MCF 10A (cell line): Measurements from ENCODE around the gene BAZ1B. TPM values are rescaled to one million over a fixed set of nuclear protein-coding genes. Genes with fewer than 3 reads are reported as not detected.
"Not testable (repeated sequence)": the region's sequence is repeated elsewhere in the genome, so short reads cannot be mapped to it uniquely, and the experiment has no call there.

ENCODE experiments used
- BruUV-seq: library from RNA; stranded (reverse); fragments of 400-500 nt; replicated peaks from 2 replicates; lab custom pipeline; 2021; lab: Mats Ljungman, UMichigan
- CTCF ChIA-PET: fragments of 300-600 bp; sonication (Branson Sonifier 250); formaldehyde crosslinking; extraction: SDS; loops from one replicate; lab custom pipeline; 2021; ENCODE audit warnings: antibody characterized with exemption, inconsistent platforms; lab: Yijun Ruan, JAX
- POLR2A ChIA-PET: fragments of 300-600, 350-650 bp; sonication (Branson Sonifier 250); formaldehyde crosslinking; extraction: SDS; loops from one replicate; lab custom pipeline; 2020; ENCODE audit warnings: antibody characterized with exemption, inconsistent platforms; lab: Yijun Ruan, JAX
- DNase-seq: peaks from one replicate; pipeline ENCODE4 v3.0.0-alpha.2; 2018; ENCODE audit not compliant: unreplicated experiment
- H3K27ac Mint-ChIP-seq: one replicate; pipeline ENCODE4 v1.8.0; 2022; ENCODE audit warnings: mild to moderate bottlenecking, low read depth, mixed read lengths; ENCODE audit not compliant: unreplicated experiment
- H3K27me3 Mint-ChIP-seq: one replicate; pipeline ENCODE4 v1.8.0; 2022; ENCODE audit warnings: mixed read lengths; ENCODE audit not compliant: insufficient read depth, unreplicated experiment
- H3K36me3 Mint-ChIP-seq: one replicate; pipeline ENCODE4 v1.8.0; 2022; ENCODE audit warnings: mild to moderate bottlenecking, moderate library complexity, mixed read lengths; ENCODE audit not compliant: insufficient read depth, unreplicated experiment
- H3K4me1 Mint-ChIP-seq: one replicate; pipeline ENCODE4 v1.8.0; 2022; ENCODE audit warnings: mixed read lengths; ENCODE audit not compliant: insufficient read depth, unreplicated experiment
- H3K4me3 Mint-ChIP-seq: one replicate; pipeline ENCODE4 v1.8.0; 2022; ENCODE audit warnings: mild to moderate bottlenecking, moderate library complexity, mixed read lengths; ENCODE audit not compliant: unreplicated experiment
- H3K9me3 Mint-ChIP-seq: one replicate; pipeline ENCODE4 v1.8.0; 2022; ENCODE audit warnings: mixed read lengths; ENCODE audit not compliant: unreplicated experiment
- CTCF ChIP-seq: fragments of 200-600 bp; IDR thresholded peaks from one replicate; pipeline ENCODE4 v1.8.0; 2022; ENCODE audit warnings: antibody characterized with exemption, mild to moderate bottlenecking; ENCODE audit not compliant: unreplicated experiment
- intact Hi-C: fragments of 100-400 bp; cut with micrococcal nuclease; formaldehyde crosslinking; loops from 2 replicates; pipeline ENCODE4 v1.14.1; 2022
- total RNA-seq: library from RNA; stranded (reverse); gene quantifications from 2 replicates; pipeline ENCODE4 v1.2.3, GENCODE V29; 2022

Gene BAZ1B
- total RNA-seq, 1 experiment from 2014 or later: 86.7 TPM

DNA sequence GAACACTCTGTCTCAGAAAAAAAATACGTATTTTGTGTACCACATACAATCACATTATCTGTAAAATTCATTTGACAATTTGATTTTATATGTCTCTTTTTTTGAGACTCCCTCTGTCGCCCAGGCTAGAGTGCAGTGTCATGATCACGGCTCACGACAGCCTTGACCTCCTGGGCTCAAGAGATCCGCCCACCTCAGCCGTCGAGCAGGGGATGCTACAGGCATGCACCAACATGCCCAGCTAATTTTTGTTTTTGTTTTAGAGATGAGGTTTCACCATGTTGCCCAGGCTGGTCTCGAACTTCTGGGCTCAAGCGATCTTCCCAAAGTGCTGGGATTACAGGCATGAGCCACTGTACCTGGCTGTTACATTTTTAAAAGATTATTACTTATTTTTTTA, 11.6 kb upstream of the BAZ1B start:
- no TSS peak for BruUV-seq
- POLR2A ChIA-PET: interaction anchor here (0.7 to 1.4 kb wide), 2 partner anchors 13 to 16 kb away, joined by 3 read pairs; no protein-coding TSS in a partner anchor
- Mint-ChIP-seq H3K27me3 (no peaks in the 10 kb centered on the region), H3K36me3 (peaks cover 53% of the 10 kb centered on the region), H3K27ac (no peak overlapping the region), H3K4me1 (no peaks in the 10 kb centered on the region), H3K9me3 (no peaks in the 10 kb centered on the region), H3K4me3 (no peak overlapping the region)
- intact Hi-C loops: no loop called here
- TF ChIP-seq CTCF: no peak
- DNase-seq: no peak
- CTCF ChIA-PET: no interaction called here

DNA sequence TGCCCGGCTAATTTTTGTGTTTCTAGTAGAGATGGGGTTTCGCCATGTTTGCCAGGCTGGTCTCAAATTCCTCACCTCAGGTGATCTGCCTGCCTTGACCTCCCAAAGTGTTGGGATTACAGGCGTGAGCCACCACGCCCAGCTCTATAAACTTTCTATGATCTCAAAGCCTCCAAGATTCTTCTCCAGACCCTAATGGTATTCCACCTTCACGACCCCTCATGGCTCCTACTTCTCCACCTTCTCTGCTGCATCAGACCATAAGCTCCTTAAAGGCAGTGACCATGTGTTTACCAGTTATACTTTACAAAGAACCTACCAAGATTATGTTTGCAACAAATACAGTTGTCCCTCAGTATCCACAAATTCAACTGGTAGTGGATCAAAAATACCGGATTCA, 10.1 kb upstream of the BAZ1B start:
- intact Hi-C loops: no loop called here
- DNase-seq: no peak
- TF ChIP-seq CTCF: no peak
- Mint-ChIP-seq H3K4me1 (no peaks in the 10 kb centered on the region), H3K27me3 (no peaks in the 10 kb centered on the region), H3K4me3 (no peak overlapping the region), H3K36me3 (peaks cover 38% of the 10 kb centered on the region), H3K27ac (no peak overlapping the region), H3K9me3 (no peaks in the 10 kb centered on the region)
- POLR2A ChIA-PET: interaction anchor here (0.6 kb wide), 1 partner anchor 106 kb away, joined by 4 read pairs; no protein-coding TSS in a partner anchor
- BruUV-seq: no TSS peak
- CTCF ChIA-PET: interaction anchor here (0.6 kb wide), 1 partner anchor 349 kb away, joined by 3 read pairs; no protein-coding TSS in a partner anchor

DNA sequence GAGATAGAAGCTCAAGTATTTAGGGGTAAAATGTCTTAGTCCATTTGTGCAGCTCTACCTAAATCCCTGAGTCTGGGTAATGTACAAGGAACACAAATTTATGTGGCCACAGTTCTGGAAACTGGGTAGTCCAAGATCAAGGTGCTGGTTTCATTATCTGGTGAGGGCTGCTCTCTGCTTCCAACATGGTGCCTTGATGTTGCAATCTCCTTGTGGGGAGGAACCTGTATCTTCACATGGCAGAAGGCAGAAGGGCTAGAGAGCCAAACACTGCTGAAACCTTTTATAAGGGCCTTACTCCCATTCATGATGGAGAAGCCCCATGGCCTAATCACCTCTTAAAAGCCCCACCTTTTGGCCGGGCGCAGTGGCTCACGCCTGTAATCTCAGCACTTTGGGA, 8.7 kb upstream of the BAZ1B start:
- BruUV-seq: no TSS peak
- no peak overlapping the region for H3K4me3 Mint-ChIP-seq
- ChIA-PET POLR2A (interaction anchor here (0.5 to 0.6 kb wide), 2 partner anchors 8 to 207 kb away, joined by 3 to 4 read pairs; no protein-coding TSS in a partner anchor), CTCF (no interaction called here)
- intact Hi-C loops: no loop called here
- no peaks in the 10 kb centered on the region for H3K4me1 Mint-ChIP-seq
- no peaks in the 10 kb centered on the region for H3K27me3 Mint-ChIP-seq
- TF ChIP-seq CTCF: no peak
- no peak for DNase-seq
- H3K27ac Mint-ChIP-seq: no peak overlapping the region
- H3K36me3 Mint-ChIP-seq: peaks cover 24% of the 10 kb centered on the region
- no peaks in the 10 kb centered on the region for H3K9me3 Mint-ChIP-seq

DNA sequence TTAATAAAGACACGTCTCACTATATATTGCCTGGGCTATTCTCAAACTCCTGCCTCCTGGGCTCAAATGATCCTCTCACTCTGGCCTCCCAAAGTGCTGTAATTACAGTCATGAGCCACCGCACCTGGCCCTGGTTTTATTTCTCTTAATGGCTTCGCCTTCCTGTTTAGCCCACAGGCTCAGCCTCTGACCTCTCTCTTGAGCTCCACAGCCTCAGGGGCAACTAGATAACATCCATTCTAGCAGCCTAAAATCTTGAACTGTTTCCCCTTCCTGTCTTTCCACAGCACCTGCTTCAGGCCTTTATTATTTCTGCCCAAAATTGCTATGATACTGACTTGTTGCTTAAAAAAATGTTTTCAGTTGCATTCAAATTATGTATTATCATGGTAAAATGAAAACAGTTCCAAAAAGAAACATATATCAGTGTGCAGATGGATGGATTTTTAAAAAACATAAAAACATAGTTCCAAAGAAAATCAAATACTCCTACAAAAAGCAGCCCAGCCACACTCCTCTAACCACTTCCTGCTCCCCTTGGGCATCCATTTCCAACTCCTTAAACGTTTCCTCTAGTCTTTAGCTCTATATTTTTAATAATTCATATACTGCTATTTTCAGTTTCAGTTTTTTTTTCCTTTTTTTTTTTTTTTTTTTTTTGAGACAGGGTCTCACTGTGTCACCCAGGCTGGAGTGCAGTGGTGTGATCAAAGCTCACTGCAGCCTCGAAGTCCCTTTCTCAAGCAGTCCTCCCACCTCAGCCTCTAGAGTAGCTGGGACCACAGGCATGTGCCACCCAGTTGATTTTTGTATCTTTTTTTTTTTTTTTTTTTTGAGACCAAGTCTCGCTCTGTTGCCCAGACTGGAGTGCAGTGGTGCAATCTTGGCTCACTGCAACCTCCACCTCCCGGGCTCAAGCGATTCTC, 5.1 kb upstream of the BAZ1B start:
- TF ChIP-seq CTCF: no peak
- DNase-seq: no peak
- no peak overlapping the region for H3K27ac Mint-ChIP-seq
- ChIA-PET POLR2A (no interaction called here), CTCF (interaction anchor here (0.7 kb wide), 1 partner anchor 22 kb away, joined by 4 read pairs; no protein-coding TSS in a partner anchor)
- H3K9me3 Mint-ChIP-seq: no peaks in the 10 kb centered on the region
- peaks cover 7% of the 10 kb centered on the region for H3K36me3 Mint-ChIP-seq
- intact Hi-C loops: no loop called here
- H3K4me1 Mint-ChIP-seq: no peaks in the 10 kb centered on the region
- no peaks in the 10 kb centered on the region for H3K27me3 Mint-ChIP-seq
- BruUV-seq: no TSS peak
- no peak overlapping the region for H3K4me3 Mint-ChIP-seq

- BruUV-seq, H3K27me3 Mint-ChIP-seq, DNase-seq, H3K4me1 Mint-ChIP-seq, H3K27ac Mint-ChIP-seq, H3K4me3 Mint-ChIP-seq, H3K36me3 Mint-ChIP-seq, H3K9me3 Mint-ChIP-seq, intact Hi-C loops: not testable (repeated sequence)
- CTCF ChIA-PET: interaction anchor here (0.7 kb wide), 1 partner anchor 21 kb away, joined by 3 read pairs; no protein-coding TSS in a partner anchor
- POLR2A ChIA-PET: interaction anchor here (0.7 kb wide), 1 partner anchor 18 kb away, joined by 3 read pairs; no protein-coding TSS in a partner anchor
Measured at GRCh38 chr7:73526158-73526494, 4.0 kb upstream of the BAZ1B start.
